AG10803 (cell line): ENCODE results near the gene PRSS33.
A peak's percentile ranks its signal among the peaks of the same experiment; 100 is the strongest.

ENCODE experiments used
- DNase-seq: peaks from one replicate; pipeline ENCODE4 v3.0.0; 2010; ENCODE audit warnings: low read depth
- H3K4me3 ChIP-seq: 2 replicates; pipeline ENCODE4 v1.5.1; 2011; ENCODE audit warnings: mild to moderate bottlenecking, low read length, control low read depth
- CTCF ChIP-seq: conservative IDR thresholded peaks from 2 replicates; pipeline ENCODE4 v1.5.1; 2011; ENCODE audit warnings: mild to moderate bottlenecking, low read length, control low read depth, inconsistent platforms

The PRSS33 gene

GRCh38 chr16:2787406-2787805 lies at the start of gene PRSS33:
Gene PRSS33 (minus strand): TSS chr16:2787560. CDS start chr16:2786547, 1,013 bp downstream.
- no peak for TF ChIP-seq CTCF
- DNase-seq, result no peak
- H3K4me3 ChIP-seq, result no peak within 1 kb of the TSS

- no peak for DNase-seq
- no peak for TF ChIP-seq CTCF
- no peak overlapping the region for H3K4me3 ChIP-seq
These were observed 49.5 kb upstream of the PRSS33 start for GRCh38 chr16:2836646-2837508.

GRCh38 chr16:2835638-2836493 lies 48.5 kb upstream of the PRSS33 start:
- peak; percentile 6; the same call in 1 of the 2 replicates for TF ChIP-seq CTCF
- H3K4me3 ChIP-seq, result no peak overlapping the region; the same call in 1 of the 2 replicates
- DNase-seq, result peak; percentile 100

GRCh38 chr16:2834968-2835367 lies 47.6 kb upstream of the PRSS33 start:
- no peak for TF ChIP-seq CTCF
- no peak overlapping the region for H3K4me3 ChIP-seq
- no peak for DNase-seq

- no peak for TF ChIP-seq CTCF
- no peak overlapping the region for H3K4me3 ChIP-seq
These were observed 46.4 kb upstream of the PRSS33 start for GRCh38 chr16:2833776-2834175.

GRCh38 chr16:2831203-2831602 lies 43.8 kb upstream of the PRSS33 start:
- H3K4me3 ChIP-seq, result no peak overlapping the region
- no peak for DNase-seq
- TF ChIP-seq CTCF, result no peak

More at GRCh38 chr16:2833776-2834175, 46.4 kb upstream of the PRSS33 start:
- DNase-seq, result no peak

- no peak overlapping the region for H3K4me3 ChIP-seq
- TF ChIP-seq CTCF, result no peak
- no peak for DNase-seq
These were observed 43.0 kb upstream of the PRSS33 start for GRCh38 chr16:2830355-2830695.
